ENCODE measurements around the gene QRFP.
"Not testable (repeated sequence)": the region's sequence is repeated elsewhere in the genome, so short reads cannot be mapped to it uniquely, and the experiment has no call there.

The QRFP gene

DNA sequence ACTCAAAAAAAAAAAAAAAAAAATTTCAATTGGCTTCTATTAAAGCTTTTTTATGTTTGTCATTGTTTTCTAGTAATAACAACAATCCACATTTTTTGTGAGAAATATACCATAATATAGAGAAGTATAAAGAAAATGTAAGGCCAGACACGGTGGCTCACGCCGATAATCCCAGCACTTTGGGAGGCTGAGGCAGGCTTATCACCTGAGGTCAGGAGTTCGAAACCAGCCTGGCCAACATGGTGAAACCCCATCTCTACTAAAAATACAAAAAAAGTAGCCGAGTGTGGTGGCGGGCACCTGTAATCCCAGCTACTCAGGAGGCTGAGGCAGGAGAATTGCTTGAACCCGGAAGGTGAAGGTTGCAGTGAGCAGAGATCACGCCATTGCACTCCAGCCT is 48.1 kb downstream of the QRFP start:
- DNase-seq (ENCODE audit: low spot score), result not testable (repeated sequence)

DNA sequence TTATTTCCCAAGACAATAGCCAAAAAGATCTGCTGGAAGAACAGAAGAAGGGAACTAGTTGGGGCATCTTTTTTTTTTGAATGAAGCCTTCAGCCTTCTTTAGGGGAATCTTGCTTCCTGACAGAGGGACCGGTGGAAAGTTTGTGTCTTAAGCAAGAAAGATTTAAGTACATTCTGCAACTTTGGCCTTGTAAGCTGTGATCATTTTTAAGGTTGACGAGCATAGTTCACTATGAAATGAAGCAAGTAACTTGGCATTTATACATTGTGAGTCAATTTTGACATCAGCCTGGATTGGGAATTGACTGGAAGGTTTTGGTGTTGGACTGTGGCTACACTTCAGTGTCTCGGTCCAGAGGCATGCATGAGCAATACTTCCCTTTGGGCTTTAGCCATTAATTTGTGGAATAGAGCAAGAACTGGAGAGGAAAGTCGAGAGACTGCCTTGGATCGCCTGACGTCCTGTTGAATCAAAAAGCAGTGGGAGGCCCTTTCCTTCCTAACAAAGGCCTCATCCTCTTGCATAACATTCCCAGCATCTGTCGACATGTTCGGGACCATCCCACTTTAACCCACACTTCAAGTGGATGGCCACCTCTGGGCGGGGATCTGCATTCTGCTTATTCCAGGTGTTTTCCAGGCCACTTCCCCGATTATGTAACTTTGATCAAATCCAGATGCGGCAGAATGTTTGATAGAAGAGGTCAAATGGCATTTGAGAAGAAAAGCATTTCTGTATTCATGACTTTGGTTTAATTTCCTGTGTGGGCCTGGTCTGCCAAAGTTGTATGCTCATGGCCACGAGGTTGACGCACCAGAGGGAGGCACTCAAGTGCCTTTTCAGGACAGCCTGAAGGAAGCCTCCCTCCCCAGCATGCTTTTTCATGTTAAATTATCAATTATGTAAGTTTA is 49.0 kb downstream of the QRFP start:
- no peak for DNase-seq (ENCODE audit: low spot score)

DNA sequence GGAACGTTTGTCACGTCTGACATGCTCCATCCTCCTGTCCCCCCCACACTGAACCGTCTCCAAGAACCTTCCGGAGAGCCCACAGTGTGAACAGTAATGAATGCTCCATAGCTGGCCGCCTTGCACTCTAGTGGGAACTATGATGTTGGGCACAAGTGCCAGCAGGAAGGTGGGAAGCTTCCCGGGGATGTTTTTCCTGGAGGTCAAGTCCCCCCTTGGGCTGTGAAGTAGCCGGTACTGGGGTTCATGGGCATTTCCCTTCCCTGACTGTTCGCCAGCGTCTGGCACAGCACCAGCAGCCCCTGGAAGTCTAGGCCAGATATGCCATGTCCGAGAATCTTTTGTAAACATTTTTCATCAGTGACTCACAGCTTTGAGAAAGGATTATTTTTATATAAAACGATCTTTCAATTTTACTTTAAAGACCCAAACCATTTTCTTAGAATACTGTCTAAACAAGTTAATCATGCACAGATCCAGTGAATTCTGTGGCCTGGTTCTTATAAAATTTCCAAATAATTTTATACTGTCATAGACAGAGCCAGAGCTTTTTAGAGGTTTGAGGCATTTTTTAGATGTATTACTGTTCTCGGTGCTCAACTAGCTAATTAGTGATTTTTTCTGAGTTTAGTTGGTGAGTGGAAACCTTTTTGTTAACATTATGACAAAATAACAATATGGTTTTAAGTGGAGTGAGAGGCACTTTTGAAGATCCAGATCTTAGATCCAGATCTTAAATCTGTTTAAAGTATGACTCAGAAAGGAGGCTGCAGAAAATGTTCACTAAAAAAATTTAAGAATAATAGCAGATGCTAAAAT is 49.9 kb downstream of the QRFP start:
- no peak for DNase-seq (ENCODE audit: low spot score)

DNA sequence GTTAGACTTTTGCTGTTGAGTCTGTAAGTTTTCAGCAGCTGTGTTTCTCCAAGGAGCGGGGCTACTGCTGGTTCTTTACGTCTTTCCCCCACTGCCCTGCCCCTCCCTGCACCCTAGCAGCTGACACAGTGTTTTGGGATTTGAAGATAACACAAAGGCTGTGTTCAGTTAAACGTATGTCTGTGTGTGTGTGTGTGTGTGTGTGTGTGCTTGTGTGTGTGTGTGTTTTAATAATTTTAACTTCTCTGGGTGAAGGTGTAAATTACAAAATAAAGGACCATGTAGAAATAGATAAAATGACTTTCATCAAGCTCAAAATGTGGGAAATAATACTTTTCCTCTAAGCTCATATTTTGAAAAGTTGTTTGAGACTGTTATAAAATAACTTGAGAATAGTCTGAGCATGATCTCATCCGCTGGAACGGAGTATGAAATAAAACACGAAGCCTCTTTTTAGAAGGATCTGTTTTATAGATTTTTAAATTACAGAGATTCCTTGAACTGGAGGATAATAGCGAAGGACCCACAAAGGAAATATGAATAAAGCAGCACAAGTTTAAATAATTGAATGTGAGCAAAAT is 50.6 kb downstream of the QRFP start:
- no peak for DNase-seq (ENCODE audit: low spot score)

DNA sequence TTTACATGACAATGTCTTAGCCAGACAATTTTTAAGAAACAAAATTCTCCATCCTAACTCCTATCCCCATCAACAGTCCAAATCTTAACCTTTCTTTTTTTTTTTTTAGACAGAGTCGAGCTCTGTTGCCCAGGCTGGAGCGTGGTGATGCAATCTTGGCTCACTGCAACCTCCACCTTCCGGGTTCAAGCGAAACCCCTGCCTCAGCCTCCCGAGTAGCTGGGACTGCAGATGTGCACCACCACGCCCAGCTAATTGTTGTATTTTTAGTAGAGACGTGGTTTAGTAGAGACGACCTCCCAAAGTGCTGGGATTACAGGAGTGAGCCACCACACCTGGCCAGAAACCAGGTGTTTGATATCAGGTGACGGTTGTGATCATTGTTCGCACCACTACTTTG is 51.4 kb downstream of the QRFP start:
- DNase-seq (ENCODE audit: low spot score), result no peak

DNA sequence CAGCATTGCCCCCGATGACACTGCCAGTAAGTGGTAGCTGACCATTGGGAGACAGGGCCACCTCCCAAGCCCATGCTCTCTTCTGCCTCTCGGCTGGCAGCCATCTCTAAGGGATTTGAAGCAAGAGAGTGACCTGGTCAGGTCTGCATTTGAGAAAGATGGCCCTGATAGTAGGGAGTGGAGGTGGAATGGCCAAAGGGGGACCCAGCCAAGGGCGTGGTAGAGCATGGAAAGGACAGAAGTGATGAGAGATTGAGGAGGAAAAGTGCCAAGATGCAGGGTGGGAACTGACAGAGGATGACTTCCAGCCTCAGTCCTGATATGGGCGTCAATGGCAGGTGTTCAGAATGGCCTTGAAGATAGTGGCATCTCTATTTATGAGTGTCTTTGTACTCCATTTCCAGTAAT is 52.6 kb downstream of the QRFP start:
- DNase-seq (ENCODE audit: low spot score), result no peak

DNA sequence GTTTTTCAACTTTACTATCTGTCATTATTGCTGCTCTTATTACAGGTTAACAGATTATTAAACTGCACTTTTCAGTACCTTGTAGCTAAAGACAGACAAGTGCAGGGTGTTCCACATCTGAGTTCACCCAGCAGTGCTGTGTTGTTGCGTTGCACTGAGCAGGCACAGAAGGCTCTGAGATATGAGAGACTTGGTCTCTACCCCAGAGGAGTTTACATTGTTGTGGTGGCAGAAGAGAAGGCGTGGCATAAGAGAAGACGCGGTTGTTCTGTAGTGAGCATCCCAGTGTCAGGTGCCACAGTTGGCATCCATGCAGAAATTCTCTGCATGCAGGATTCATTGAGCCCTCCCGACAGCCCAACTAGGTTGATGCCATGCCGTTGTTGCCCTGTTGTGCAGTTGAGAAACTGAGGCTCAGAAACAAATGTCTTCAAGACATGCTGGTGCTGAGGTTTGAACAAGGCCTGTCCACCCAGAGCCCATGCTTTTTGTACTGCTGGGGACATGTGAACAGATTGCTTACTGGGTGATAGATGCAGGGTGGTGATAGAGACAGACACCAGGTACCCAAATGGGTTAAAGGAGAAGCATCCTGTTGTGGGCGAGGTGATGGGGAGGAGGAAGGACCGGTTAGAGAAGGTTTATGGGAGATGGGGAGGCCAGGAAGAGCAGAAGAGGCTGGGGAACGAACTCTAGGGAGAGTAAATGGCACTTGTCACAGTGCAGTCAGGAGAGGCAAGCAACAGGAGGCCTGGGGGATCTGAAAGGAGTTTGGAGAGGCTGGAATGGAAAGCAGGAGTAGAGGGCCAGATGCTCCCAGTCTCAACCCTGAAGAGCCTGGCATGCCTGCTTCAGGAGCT is 53.3 kb downstream of the QRFP start:
- no peak for DNase-seq (ENCODE audit: low spot score)
